Prostate gland (tissue), 2 donors: ENCODE measurements around the gene PPFIBP2. TPM values are rescaled to one million over a fixed set of nuclear protein-coding genes. Genes with fewer than 3 reads are reported as not detected.
A peak's percentile ranks its signal among the peaks of the same experiment; 100 is the strongest.

Experiments
- DNase-seq: peaks from one replicate; pipeline ENCODE4 v3.0.0-alpha.2; 2019; ENCODE audit warnings: low spot score
- H3K27ac ChIP-seq, 2 donors: fragments of 200-600 bp; sonication (generic); 2 replicates each; pipeline ENCODE4 v1.5.1; 2017 to 2019
- H3K27me3 ChIP-seq: fragments of 200-600 bp; sonication (generic); replicated peaks from 2 replicates; pipeline ENCODE4 v1.5.1; 2019; ENCODE audit not compliant: insufficient read depth
- H3K36me3 ChIP-seq, 2 donors: fragments of 200-600 bp; sonication (generic); 1 replicate in 1 of 2; 2 replicates in 1 of 2; pipeline versions ENCODE4 v1.5.1 to v1.8.1; 2017 to 2019
- H3K4me1 ChIP-seq: fragments of 200-600 bp; sonication (generic); replicated peaks from 2 replicates; pipeline ENCODE4 v1.5.1; 2019
- H3K4me3 ChIP-seq, 2 donors: fragments of 200-600 bp; sonication (generic); 2 replicates each; pipeline ENCODE4 v1.5.1; 2017 to 2019
- H3K9me3 ChIP-seq: fragments of 200-600 bp; sonication (generic); 2 replicates; pipeline ENCODE4 v1.5.1; 2017
- POLR2A ChIP-seq: fragments of 450-650 bp; IDR thresholded peaks from one replicate; pipeline ENCODE4 v1.6.1; 2016; ENCODE audit warnings: antibody characterized with exemption, mild to moderate bottlenecking
- POLR2AphosphoS5 ChIP-seq: sonication (generic); formaldehyde crosslinking; IDR thresholded peaks from one replicate; pipeline ENCODE4 v1.6.1; 2017; ENCODE audit warnings: antibody characterized with exemption
- WGBS: methylation state at CpG from one replicate; pipeline ENCODE4 v1.1.5; 2018; 5-methylcytosine and 5-hydroxymethylcytosine counted together
- intact Hi-C: fragments of 100-400 bp; cut with DNase I; formaldehyde crosslinking; loops from one replicate; pipeline ENCODE4 v1.14.2; 2022
- total RNA-seq, 2 donors: library from RNA; depleted of rRNA; stranded (reverse); fragments of >200 nt; gene quantifications; one replicate each; pipeline ENCODE4 v1.1.0, GENCODE V29; 2016
- TF ChIP-seq, protein P1 (sequence below), 4 experiments: fragments of 200-600 bp in 2 of 4; fragments of 450-650 bp in 2 of 4; sonication (generic) in 2 of 4; IDR thresholded peaks; 1 replicate in 3 of 4; 2 replicates in 1 of 4; pipeline ENCODE4 v1.5.1; 2016 to 2019; ENCODE audit warnings: antibody characterized with exemption in 4 of 4, mild to moderate bottlenecking in 2 of 4, moderate library complexity in 2 of 4

The PPFIBP2 gene
- total RNA-seq, 2 donors from 2014 or later: 76.3 to 88.3 TPM

DNA sequence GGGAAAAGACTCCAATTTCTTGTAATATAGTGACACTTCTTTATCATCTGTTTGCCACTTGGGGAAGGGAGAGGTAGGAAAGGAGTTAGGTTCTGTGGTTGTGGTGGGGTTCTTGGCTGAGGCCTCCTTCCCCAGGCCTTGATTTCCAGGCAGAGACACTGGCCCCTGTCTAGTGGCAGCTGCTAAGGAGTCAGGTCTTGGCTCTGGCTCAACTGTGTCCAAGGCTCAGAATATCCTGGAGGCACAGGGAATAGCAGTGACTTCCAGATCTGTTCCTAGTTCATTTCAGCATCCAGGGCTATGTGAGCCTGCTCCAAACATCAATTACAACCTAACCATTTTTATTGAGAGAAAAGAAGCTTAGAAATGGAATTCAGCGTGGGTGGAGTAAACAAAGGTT is 29.5 kb downstream of the PPFIBP2 start:
- Histone ChIP-seq H3K9me3 (no peaks in the 10 kb centered on the region), H3K4me1 (peaks cover 7% of the 10 kb centered on the region), H3K4me3 (no peak overlapping the region), H3K36me3 (no peaks in the 10 kb centered on the region), H3K27me3 (no peaks in the 10 kb centered on the region), H3K27ac (no peak overlapping the region)
- TF ChIP-seq POLR2AphosphoS5 (no peak), POLR2A (no peak)
- TF ChIP-seq, protein P1, sequence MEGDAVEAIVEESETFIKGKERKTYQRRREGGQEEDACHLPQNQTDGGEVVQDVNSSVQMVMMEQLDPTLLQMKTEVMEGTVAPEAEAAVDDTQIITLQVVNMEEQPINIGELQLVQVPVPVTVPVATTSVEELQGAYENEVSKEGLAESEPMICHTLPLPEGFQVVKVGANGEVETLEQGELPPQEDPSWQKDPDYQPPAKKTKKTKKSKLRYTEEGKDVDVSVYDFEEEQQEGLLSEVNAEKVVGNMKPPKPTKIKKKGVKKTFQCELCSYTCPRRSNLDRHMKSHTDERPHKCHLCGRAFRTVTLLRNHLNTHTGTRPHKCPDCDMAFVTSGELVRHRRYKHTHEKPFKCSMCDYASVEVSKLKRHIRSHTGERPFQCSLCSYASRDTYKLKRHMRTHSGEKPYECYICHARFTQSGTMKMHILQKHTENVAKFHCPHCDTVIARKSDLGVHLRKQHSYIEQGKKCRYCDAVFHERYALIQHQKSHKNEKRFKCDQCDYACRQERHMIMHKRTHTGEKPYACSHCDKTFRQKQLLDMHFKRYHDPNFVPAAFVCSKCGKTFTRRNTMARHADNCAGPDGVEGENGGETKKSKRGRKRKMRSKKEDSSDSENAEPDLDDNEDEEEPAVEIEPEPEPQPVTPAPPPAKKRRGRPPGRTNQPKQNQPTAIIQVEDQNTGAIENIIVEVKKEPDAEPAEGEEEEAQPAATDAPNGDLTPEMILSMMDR (IDR thresholded peaks at IDR 0.05): no peak
- 25% methylated on average over 1 of the region's 1 CpG for WGBS
- intact Hi-C loops: no loop called here
- no peak for DNase-seq

DNA sequence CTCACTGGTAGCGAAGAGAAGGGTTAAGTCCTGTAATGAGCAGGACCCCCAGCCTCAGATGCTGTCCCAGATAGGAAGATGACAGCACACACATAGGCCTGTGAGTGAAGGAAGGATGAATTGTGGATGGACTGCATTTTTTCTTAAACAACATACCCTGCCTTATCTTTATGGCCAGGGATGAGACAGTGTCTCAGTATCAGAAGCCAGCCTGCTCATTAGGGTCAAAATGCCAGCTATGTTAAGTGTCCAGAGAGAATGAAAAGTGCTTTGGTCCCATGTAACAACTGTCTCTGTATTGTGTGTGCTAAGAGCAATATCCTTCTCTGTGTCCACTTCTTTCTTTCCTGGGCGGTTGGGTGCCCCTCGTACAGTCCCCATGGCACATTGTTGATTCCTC is 30.2 kb downstream of the PPFIBP2 start:
- Histone ChIP-seq H3K27ac (no peak overlapping the region), H3K27me3 (no peaks in the 10 kb centered on the region), H3K36me3 (no peaks in the 10 kb centered on the region), H3K4me1 (peaks cover 6% of the 10 kb centered on the region), H3K4me3 (no peak overlapping the region), H3K9me3 (no peaks in the 10 kb centered on the region)
- intact Hi-C loops: no loop called here
- DNase-seq: no peak
- WGBS: 97% methylated on average over 3 of the region's 3 CpGs
- no peak for TF ChIP-seq POLR2A
- TF ChIP-seq, protein P1 (IDR thresholded peaks at IDR 0.05): no peak
- no peak for TF ChIP-seq POLR2AphosphoS5

DNA sequence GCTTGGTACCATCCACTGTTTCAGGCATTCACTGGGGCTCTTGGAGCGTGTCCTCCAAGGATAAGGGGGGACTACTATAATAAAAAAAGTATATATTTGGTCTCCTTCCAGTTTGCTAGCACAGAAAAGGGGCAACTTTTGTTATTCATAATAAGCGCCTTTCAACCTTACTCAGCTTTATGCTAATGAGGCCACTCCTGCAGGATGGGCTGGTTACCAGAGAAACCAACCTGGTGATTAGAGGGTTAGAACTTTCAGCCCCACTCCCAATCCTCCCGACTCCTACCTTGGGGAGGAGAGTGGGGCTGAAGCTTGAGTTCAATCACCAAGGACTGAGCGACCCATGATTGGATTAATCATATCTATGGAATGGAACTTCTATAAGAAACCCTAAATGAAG is 31.8 kb downstream of the PPFIBP2 start:
- H3K27ac ChIP-seq: peak overlapping the region in 1 of 2 donors; percentile 9
- intact Hi-C loops: no loop called here
- H3K36me3 ChIP-seq: no peaks in the 10 kb centered on the region
- no peak for DNase-seq
- TF ChIP-seq POLR2A (no peak), POLR2AphosphoS5 (no peak)
- TF ChIP-seq, protein P1 (IDR thresholded peaks at IDR 0.05): no peak
- H3K4me3 ChIP-seq: no peak overlapping the region
- WGBS: 89% methylated on average over 4 of the region's 4 CpGs
- no peaks in the 10 kb centered on the region for H3K4me1 ChIP-seq
- H3K9me3 ChIP-seq: no peaks in the 10 kb centered on the region
- H3K27me3 ChIP-seq: no peaks in the 10 kb centered on the region

DNA sequence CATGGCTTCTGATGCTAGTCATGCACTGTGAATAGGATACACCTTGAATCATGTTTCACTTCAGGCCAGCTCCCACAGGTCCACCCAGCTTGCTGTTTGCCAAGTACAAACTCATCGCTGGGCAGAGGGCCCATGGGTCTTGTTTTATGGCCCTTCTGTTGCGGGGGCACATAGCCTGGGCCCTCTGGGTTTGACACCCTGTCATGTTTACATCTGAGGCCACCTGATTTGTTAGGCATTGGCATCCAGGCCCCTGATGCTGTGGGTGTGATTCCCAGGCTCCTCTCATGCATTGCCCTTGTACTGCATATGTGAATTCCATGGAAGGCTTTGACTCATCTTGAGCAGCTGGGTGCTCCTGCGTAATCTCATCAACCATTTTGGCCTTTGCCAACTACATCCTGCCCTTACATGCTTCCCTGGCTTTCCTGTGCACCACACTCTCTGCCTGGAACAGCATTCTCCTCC is 32.6 kb downstream of the PPFIBP2 start:
- 48% methylated on average over 3 of the region's 3 CpGs for WGBS
- peak; percentile 62 for DNase-seq
- Histone ChIP-seq H3K4me3 (no peak overlapping the region), H3K9me3 (no peaks in the 10 kb centered on the region), H3K27me3 (no peaks in the 10 kb centered on the region), H3K4me1 (no peaks in the 10 kb centered on the region), H3K27ac (no peak overlapping the region), H3K36me3 (no peaks in the 10 kb centered on the region)
- TF ChIP-seq POLR2A (no peak), POLR2AphosphoS5 (peak; percentile 34)
- intact Hi-C loops: no loop called here

DNA sequence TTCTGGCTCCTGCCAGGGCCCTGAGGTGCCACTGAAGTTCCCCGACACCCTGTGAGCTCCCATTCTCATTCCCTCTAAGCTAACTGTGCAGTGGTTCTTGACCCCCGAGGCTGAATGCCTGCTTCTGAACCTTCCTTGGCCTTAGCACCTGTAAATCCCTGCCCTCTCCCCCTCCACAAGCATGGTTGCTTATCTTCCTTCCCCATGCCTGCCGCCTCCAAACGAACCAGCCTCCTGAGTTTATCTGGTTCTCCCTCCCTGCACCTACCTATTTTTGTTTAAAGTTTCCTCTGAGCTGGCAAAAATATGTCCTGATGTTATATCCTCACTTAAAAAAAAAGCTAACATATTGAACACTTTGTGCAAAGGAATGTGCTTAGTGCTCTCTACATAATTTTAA is 33.9 kb downstream of the PPFIBP2 start:
- Histone ChIP-seq H3K36me3 (no peaks in the 10 kb centered on the region), H3K27me3 (no peaks in the 10 kb centered on the region), H3K4me3 (no peak overlapping the region), H3K27ac (no peak overlapping the region), H3K9me3 (no peaks in the 10 kb centered on the region), H3K4me1 (no peaks in the 10 kb centered on the region)
- 90% methylated on average over 4 of the region's 4 CpGs for WGBS
- intact Hi-C loops: no loop called here
- TF ChIP-seq POLR2A (no peak), POLR2AphosphoS5 (no peak)
- TF ChIP-seq, protein P1 (IDR thresholded peaks at IDR 0.05): no peak
- no peak for DNase-seq
